SIG-M5 (cell line): ENCODE measurements around the gene CAMK2A.

Source experiments
- DNase-seq: peaks from one replicate; lab custom pipeline; 2025; lab: John Stamatoyannopoulos, UW

Gene CAMK2A

DNA sequence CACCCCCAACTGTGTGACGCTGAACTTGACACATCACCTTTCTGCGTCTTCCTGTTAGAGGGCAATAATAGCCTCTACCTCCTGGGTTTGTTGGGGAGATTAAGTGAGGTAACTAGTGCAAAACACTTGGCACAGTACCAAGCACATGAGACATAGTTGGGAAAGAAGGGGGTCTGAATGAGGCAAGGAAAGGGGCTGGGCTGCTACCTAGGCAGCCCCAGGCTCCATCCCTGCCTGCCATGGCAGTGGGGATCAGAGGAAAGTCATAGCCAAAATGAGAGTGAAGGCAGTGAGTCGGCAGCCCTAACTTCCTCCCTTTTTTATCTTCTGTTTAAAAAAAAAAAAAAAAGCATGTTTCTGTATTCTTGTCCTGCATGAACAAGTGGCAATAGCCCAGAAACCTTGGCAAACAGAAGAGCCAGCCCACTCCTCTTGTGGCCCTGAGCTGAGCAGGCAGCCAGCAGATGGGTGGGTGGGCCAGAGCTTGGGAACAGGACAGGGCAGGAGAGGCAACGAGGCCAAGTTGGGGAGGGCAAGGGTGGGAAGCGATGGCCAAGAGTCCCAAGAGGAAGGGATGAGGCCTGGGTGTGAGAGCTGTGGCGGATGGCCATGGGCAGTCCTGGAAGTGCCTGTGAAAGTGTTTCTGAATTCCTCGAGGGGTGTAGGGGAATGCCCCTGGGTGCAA, 11.4 kb downstream of the CAMK2A start:
- DNase-seq = no peak

DNA sequence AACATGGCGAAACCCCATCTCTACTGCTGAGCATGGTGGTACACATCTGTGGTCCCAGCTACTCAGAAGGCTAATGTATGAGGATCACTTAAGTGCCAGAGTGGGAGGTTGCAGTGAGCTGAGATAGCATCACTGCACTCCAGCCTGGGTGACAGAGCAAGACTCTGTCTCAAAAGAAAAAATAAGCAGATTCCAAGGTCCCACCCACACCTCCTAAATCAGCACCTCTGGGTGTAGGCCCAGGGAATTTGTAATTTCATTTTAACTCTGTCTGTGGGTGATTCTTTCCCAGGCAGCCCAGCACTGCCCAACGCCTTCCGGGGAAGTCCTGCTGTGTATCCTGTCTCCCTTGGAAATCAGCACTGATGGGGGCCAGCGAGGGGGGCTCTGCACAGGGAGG, 12.5 kb downstream of the CAMK2A start:
- no peak for DNase-seq

DNA sequence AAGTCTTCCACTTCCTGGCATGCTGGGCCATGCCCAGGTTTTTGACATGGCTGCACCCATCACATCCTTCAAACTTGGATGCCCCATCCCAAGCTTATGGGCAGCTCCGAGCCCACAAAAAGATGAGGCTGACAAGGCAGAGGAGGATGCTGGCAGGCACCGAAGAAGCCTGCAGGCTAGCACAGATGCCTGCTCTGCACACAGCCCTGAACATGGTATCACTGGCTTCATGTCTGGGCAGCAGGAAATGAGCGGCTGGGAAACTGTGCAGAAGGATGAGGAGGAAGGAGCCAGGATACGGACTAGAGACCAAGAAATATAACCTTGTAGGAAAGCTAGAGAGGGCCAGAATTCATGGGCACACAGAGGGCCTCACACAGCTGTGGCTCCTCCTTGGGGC, 14.8 kb downstream of the CAMK2A start:
- no peak for DNase-seq

DNA sequence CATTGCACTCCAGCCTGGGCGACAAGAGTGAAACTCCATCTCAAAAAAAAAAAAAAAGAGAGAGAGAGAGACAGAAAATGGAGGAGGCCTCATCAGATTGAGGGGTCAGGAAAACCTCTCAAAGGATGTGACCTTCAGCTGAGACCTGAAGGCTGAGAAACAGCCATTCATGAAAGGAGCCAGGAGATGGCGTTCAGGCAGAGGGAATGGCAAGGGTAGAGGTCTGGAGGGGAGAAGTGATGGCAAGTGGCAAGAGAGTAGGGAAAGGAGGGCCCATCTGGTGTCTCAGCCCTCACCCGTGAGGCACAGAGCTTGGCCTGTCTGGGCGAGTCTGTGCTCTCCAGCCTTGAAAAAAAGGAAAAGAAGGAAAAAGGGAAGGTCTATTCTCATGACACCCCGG, 17.0 kb downstream of the CAMK2A start:
- DNase-seq = no peak

- no peak for DNase-seq
Observed at GRCh38 chr5:150271923-150272322, 17.6 kb downstream of the CAMK2A start.

DNA sequence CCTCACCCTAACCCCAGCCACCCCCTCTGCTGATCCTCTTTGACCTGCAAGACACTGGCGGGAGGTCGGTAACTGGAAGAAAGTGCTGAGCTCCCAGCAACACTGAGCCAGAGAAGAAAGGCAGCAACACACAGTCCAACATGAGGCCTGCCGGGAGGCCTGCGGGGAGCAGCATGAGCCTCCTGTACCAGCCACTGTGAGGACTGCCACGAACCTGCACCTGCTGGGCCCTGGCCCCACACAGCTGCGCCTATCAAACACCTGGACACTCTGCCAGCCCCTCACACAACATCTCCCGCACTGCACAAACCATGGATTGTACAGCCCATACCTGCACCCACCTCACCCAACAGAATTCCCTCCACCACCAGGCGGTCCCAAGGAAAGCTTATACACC, 18.3 kb downstream of the CAMK2A start:
- DNase-seq = no peak

DNA sequence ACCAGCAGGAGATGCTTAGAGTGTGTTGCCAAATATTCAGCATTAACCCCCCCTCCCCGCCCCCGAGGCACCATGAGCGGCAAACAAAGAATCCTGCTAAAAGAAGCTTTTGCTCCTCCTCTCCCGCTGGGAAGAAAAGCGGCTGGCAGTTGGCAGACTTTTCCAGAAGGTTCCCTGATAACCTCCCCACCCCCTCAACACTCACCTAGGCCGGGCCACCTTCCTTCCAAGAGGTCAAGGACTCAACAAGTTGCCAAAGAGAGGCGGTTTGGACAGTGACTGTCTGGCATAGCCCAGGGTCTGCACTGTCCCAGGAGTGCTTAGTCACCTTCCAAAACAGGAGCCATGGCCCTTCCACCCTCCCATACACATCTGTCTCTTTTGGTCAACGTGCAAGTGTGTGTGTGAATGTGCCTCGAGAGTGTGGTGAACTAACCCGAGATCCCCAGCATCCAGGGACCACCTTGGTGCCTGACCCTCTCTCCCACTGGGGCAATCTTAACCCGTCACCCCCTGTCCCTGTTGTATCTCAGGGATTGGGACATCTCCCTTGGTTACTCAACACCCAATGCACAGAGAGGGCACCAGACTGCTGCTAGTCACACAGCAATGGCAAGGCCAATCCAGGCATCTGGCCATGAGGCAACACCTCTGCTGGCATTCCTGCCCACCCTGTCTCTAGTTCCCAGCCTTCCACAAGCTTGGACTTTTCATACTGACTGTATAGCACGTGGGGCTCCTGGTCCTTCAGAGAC, 18.9 kb downstream of the CAMK2A start:
- no peak for DNase-seq

DNA sequence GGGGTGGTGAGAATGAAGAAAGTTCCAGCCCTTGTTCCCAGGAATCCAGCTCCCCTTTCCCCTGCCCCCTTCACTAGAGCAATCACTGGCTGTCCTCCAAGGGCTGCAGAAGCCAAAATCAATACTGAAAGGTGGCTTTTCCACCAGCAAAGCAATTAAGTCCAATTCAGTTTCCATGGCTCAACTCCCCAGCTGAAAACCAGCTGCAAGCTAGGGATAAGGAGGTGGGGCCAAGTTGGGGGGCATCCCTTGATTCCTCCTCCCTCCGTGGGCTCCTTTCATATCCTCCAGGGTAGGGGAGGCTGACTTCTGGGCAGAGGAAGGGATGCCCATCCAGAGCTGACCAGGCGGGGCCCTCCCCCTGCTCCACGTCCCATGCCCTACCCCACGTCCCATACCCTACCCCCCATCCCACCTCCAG, 22.7 kb downstream of the CAMK2A start:
- DNase-seq = no peak

DNA sequence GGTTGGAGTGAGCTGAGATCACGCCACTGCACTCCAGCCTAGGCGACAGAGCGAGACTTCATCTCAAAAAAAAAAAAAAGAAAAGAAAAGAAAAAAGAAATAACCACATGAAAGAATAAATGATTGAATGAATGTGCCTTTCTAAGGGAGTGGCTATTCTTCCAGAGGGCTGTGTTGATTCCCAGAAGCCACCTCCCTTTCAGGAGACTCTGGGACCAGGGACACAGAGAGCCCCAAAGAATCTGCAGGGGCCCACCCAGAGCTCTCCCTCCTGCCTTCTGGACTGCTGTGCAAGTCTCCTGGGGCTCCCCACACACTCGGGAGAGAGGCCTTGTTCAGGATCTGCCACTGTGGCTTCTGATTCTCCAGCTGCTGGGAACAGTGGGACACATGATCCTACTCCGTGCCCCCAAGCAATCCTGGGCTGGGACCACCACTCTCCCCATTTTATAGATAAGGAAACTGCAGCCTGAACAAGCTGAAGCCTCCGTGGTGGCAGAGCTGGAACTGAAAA, 23.6 kb downstream of the CAMK2A start:
- no peak for DNase-seq

DNA sequence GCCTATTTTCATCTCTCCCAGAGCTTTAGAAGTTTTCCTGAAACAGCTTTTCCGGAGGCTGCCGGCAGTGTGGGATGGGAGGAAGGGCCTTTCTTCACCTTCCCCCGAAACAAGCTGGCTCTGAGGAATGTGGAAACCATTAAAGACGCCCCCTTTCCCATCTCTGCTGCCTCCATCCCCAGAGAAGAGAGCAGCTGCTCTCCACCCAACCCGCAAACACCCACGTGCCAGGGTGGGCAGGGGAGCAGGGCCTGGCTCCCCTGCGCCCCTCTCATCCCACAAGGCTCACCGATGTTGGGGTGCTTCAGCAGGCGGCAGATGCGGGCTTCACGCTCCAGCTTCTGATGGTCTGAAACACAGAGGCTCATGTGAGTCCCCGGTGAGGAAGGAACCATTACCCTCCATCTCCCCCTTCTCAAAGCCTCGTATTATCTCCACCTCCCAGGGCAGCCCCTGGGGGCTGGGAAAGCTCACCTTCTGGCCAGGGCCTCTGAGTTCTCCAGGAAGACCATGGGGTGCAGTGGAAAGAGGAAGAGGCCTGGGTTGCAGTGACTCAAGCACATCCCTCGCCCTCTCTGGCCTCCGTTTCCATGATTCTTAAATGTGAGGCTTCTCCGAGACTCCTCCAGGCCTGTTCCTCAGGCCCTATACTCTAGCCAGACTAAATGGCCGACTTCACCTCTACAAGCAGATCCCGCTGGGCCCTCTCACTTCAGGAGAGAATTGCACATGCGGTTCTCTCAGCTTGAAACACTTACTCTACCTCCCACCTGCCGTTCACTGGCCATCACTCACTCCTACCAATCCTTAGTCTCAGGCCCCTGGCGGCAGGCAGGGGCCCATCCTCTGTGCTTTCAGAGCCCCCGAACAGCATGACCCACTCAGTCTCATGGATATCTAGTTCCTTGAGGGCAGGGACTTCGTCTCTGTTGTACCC, 24.6 kb downstream of the CAMK2A start:
- DNase-seq = no peak

- no peak for DNase-seq
Observed at GRCh38 chr5:150263801-150264621, 25.6 kb downstream of the CAMK2A start.

GRCh38 chr5:150263375-150263775, 26.2 kb downstream of the CAMK2A start:
- DNase-seq = no peak

DNA sequence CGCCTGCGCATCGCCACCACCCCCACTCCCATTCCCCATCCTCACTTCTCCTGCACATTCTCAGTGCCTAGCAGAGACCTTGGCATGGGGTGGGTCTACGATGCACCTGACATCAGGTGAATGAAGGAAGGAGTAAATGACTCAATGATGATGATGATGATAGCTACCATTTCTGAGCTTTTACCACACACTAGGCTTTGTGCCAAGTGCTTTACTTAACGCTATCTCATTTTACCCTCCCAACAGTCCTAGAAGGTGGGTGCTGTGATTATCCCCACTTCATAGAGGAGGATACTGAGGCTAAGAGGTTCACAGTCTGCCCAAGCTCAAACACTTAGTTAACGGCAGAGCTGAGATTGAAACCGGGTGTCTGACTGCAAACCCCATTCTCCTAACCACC, 27.1 kb downstream of the CAMK2A start:
- DNase-seq = no peak

- no peak for DNase-seq
Observed at GRCh38 chr5:150261231-150261630, 28.3 kb downstream of the CAMK2A start.

- DNase-seq = no peak
Observed at GRCh38 chr5:150258130-150258529, 31.4 kb downstream of the CAMK2A start.

DNA sequence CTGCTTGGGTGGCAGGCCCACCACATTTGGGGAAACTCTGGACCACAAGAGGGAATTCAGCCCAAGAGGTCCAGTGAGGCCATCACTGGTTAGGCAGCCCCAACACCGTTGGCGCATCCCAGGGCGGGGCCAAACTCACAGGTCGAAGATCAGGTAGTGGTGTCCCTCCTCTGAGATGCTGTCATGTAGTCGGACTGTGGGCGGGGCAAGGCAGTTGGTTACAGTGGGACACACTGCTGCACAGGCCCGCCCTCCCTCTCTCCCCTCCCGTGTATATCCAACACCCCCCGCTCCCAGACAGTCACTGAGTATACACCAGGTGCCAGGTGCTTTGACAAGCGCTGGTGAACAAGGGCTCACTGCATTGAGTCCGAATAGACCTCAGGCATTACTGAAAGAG, 32.1 kb downstream of the CAMK2A start:
- DNase-seq = no peak

GRCh38 chr5:150256410-150257064, 33.0 kb downstream of the CAMK2A start:
- no peak for DNase-seq

DNA sequence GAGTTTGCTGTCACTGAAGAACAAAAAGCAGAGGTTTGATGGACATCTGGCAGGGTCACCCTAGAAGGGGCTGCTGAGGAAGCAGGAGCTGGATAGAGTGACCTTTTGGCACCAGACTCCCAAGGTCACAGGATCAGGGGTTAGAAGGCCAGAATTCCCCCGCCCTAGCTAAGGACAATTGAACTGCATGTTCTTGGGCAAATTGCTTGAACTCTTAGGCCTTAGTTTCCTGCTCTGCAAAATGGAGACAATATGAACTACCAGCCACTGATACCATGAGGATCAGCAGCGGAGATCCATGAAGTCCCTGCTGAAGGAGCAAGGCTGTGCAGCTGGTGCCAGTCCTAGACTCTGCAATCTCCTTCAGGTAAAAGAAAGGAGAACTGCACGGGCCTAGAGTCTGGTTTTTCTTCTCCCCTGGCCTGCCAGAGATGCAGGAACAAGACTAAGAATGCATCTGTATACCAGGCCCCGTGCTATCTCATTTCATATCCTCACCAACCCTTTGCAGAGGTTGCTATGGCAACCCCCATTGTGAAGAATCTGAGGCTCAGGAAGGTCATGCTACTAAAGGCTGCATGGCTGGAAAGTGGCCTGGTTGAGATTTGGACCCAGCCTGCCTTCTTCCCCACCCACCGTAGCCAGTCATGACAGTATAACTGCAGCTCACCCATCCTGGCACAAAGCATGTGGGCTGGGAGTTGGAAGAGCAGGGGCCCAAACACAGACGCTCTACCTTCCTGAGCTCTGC, 33.7 kb downstream of the CAMK2A start:
- DNase-seq = no peak

GRCh38 chr5:150254774-150255173, 34.8 kb downstream of the CAMK2A start:
- no peak for DNase-seq

GRCh38 chr5:150254363-150254762, 35.2 kb downstream of the CAMK2A start:
- no peak for DNase-seq
